Prostate gland (tissue), 2 donors: Measurements from ENCODE around the gene SLIT3. TPM values are rescaled to one million over a fixed set of nuclear protein-coding genes. Genes with fewer than 3 reads are reported as not detected.
A peak's percentile ranks its signal among the peaks of the same experiment; 100 is the strongest.

Source experiments
- DNase-seq: peaks from one replicate; pipeline ENCODE4 v3.0.0-alpha.2; 2019; ENCODE audit warnings: low spot score
- H3K27ac ChIP-seq, 2 donors: fragments of 200-600 bp; sonication (generic); 2 replicates each; pipeline ENCODE4 v1.5.1; 2017 to 2019
- H3K27me3 ChIP-seq: fragments of 200-600 bp; sonication (generic); replicated peaks from 2 replicates; pipeline ENCODE4 v1.5.1; 2019; ENCODE audit not compliant: insufficient read depth
- H3K36me3 ChIP-seq, 2 donors: fragments of 200-600 bp; sonication (generic); 1 replicate in 1 of 2; 2 replicates in 1 of 2; pipeline versions ENCODE4 v1.5.1 to v1.8.1; 2017 to 2019
- H3K4me1 ChIP-seq: fragments of 200-600 bp; sonication (generic); replicated peaks from 2 replicates; pipeline ENCODE4 v1.5.1; 2019
- H3K4me3 ChIP-seq, 2 donors: fragments of 200-600 bp; sonication (generic); 2 replicates each; pipeline ENCODE4 v1.5.1; 2017 to 2019
- H3K9me3 ChIP-seq: fragments of 200-600 bp; sonication (generic); 2 replicates; pipeline ENCODE4 v1.5.1; 2017
- POLR2A ChIP-seq: fragments of 450-650 bp; IDR thresholded peaks from one replicate; pipeline ENCODE4 v1.6.1; 2016; ENCODE audit warnings: antibody characterized with exemption, mild to moderate bottlenecking
- POLR2AphosphoS5 ChIP-seq: sonication (generic); formaldehyde crosslinking; IDR thresholded peaks from one replicate; pipeline ENCODE4 v1.6.1; 2017; ENCODE audit warnings: antibody characterized with exemption
- WGBS: methylation state at CpG from one replicate; pipeline ENCODE4 v1.1.5; 2018; 5-methylcytosine and 5-hydroxymethylcytosine counted together
- intact Hi-C: fragments of 100-400 bp; cut with DNase I; formaldehyde crosslinking; loops from one replicate; pipeline ENCODE4 v1.14.2; 2022
- microRNA counts, 2 donors: library from miRNA; unstranded; fragments of <30 nt; microRNA quantifications; one replicate each; lab custom pipeline; 2016 to 2017
- microRNA-seq: library from miRNA; unstranded; fragments of <30 nt; microRNA quantifications from one replicate; pipeline ENCODE4, GENCODE V29; 2016
- small RNA-seq, 2 donors: library from RNA; depleted of rRNA; stranded (forward); fragments of <200 nt; gene quantifications; one replicate each; pipeline ENCODE3, GENCODE V24; 2016
- total RNA-seq, 2 donors: library from RNA; depleted of rRNA; stranded (reverse); fragments of >200 nt; gene quantifications; one replicate each; pipeline ENCODE4 v1.1.0, GENCODE V29; 2016
- TF ChIP-seq, protein P1 (sequence below), 4 experiments: fragments of 200-600 bp in 2 of 4; fragments of 450-650 bp in 2 of 4; sonication (generic) in 2 of 4; IDR thresholded peaks; 1 replicate in 3 of 4; 2 replicates in 1 of 4; pipeline ENCODE4 v1.5.1; 2016 to 2019; ENCODE audit warnings: antibody characterized with exemption in 4 of 4, mild to moderate bottlenecking in 2 of 4, moderate library complexity in 2 of 4

The SLIT3 gene
- total RNA-seq, 2 donors from 2014 or later, result 8.3 TPM

DNA sequence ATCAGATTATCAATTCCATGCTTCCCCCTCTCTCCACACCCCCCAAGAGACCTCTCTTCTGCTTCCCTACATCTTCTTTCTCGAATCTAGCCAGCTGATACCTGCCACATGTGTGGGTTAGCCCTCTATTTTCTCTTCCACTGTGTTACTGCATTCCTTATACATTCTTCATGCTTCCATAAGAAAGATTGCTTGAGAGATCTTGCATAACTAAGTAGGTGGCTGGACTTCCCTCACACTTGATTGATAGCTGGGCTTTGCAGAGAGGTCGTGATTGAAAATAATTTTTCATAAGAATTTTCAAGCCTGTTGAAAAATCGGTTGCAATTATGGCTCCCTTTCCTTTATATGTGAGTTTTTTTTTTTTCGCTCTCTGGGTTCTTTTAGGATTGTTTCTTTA, 688.8 kb downstream of the SLIT3 start:
- Histone ChIP-seq H3K27ac (no peak overlapping the region), H3K9me3 (no peaks in the 10 kb centered on the region), H3K4me1 (no peaks in the 10 kb centered on the region), H3K4me3 (no peak overlapping the region), H3K36me3 (no peaks in the 10 kb centered on the region), H3K27me3 (no peaks in the 10 kb centered on the region)
- 83% methylated on average over 4 of the region's 4 CpGs for WGBS
- intact Hi-C loops, result no loop called here
- no peak for DNase-seq
- TF ChIP-seq, protein P1, sequence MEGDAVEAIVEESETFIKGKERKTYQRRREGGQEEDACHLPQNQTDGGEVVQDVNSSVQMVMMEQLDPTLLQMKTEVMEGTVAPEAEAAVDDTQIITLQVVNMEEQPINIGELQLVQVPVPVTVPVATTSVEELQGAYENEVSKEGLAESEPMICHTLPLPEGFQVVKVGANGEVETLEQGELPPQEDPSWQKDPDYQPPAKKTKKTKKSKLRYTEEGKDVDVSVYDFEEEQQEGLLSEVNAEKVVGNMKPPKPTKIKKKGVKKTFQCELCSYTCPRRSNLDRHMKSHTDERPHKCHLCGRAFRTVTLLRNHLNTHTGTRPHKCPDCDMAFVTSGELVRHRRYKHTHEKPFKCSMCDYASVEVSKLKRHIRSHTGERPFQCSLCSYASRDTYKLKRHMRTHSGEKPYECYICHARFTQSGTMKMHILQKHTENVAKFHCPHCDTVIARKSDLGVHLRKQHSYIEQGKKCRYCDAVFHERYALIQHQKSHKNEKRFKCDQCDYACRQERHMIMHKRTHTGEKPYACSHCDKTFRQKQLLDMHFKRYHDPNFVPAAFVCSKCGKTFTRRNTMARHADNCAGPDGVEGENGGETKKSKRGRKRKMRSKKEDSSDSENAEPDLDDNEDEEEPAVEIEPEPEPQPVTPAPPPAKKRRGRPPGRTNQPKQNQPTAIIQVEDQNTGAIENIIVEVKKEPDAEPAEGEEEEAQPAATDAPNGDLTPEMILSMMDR (IDR thresholded peaks at IDR 0.05), result no peak
- TF ChIP-seq POLR2A (no peak), POLR2AphosphoS5 (no peak)

MicroRNAs within 50 kb of the gene (microRNA counts, 767-probe panel; counts per million panel counts)
- 0 to 431 counts per million in 2 donors for microRNA hsa-miR-585 (lab: Ali Mortazavi, UCI)

Small RNA genes within 50 kb of the gene (microRNA-seq; reads per million reads assigned to microRNA genes)
- gene MIR218-2 (not detected), gene MIR585 (6.1 reads per million, percentile 46 among the genes with 10 or more reads in this experiment)

Small RNA genes within 50 kb of the gene (small RNA-seq; reads per million reads assigned to genes)
- 0 reads per million in 2 donors for gene MIR218-2
- 0 to 0.20 reads per million in 2 donors for gene MIR585
- gene RF00019, result 0 reads per million in 2 donors
